ENCODE data around the gene NAXD.
A peak's percentile ranks its signal among the peaks of the same experiment; 100 is the strongest.
"Not testable (repeated sequence)": the region's sequence is repeated elsewhere in the genome, so short reads cannot be mapped to it uniquely, and the experiment has no call there.

Gene NAXD

GRCh38 chr13:110582421-110582954 is 32.9 kb upstream of the NAXD start:
- Mint-ChIP-seq H3K4me1 (ENCODE audit: low read depth) (no peaks in the 10 kb centered on the region), H3K4me3 (no peak overlapping the region), H3K27me3 (peaks cover 12% of the 10 kb centered on the region), H3K9me3 (ENCODE audit: low read depth) (no peaks in the 10 kb centered on the region), H3K27ac (no peak overlapping the region), H3K36me3 (no peaks in the 10 kb centered on the region)

GRCh38 chr13:110583178-110583865 is 32.0 kb upstream of the NAXD start:
- H3K36me3 Mint-ChIP-seq, result no peaks in the 10 kb centered on the region
- H3K4me3 Mint-ChIP-seq, result no peak overlapping the region
- H3K4me1 Mint-ChIP-seq (ENCODE audit: low read depth), result no peaks in the 10 kb centered on the region
- no peaks in the 10 kb centered on the region for H3K9me3 Mint-ChIP-seq (ENCODE audit: low read depth)
- H3K27me3 Mint-ChIP-seq, result peaks cover 10% of the 10 kb centered on the region
- no peak overlapping the region for H3K27ac Mint-ChIP-seq

GRCh38 chr13:110589793-110590390 is 25.5 kb upstream of the NAXD start:
- Mint-ChIP-seq H3K4me1 (ENCODE audit: low read depth) (no peaks in the 10 kb centered on the region), H3K36me3 (no peaks in the 10 kb centered on the region), H3K4me3 (no peak overlapping the region), H3K27me3 (peaks cover 3% of the 10 kb centered on the region), H3K9me3 (ENCODE audit: low read depth) (no peaks in the 10 kb centered on the region), H3K27ac (no peak overlapping the region)

GRCh38 chr13:110590577-110590976 is 24.8 kb upstream of the NAXD start:
- no peaks in the 10 kb centered on the region for H3K9me3 Mint-ChIP-seq (ENCODE audit: low read depth)
- peaks cover 3% of the 10 kb centered on the region for H3K27me3 Mint-ChIP-seq
- no peak overlapping the region for H3K4me3 Mint-ChIP-seq
- H3K27ac Mint-ChIP-seq, result no peak overlapping the region
- H3K36me3 Mint-ChIP-seq, result no peaks in the 10 kb centered on the region
- H3K4me1 Mint-ChIP-seq (ENCODE audit: low read depth), result no peaks in the 10 kb centered on the region

GRCh38 chr13:110592665-110593064 is 22.7 kb upstream of the NAXD start:
- Mint-ChIP-seq H3K36me3 (no peaks in the 10 kb centered on the region), H3K4me3 (no peak overlapping the region), H3K27ac (no peak overlapping the region), H3K9me3 (ENCODE audit: low read depth) (no peaks in the 10 kb centered on the region), H3K4me1 (ENCODE audit: low read depth) (no peaks in the 10 kb centered on the region), H3K27me3 (no peaks in the 10 kb centered on the region)

GRCh38 chr13:110593430-110594130 is 21.8 kb upstream of the NAXD start:
- no peak overlapping the region for H3K27ac Mint-ChIP-seq
- no peak overlapping the region for H3K4me3 Mint-ChIP-seq
- no peaks in the 10 kb centered on the region for H3K4me1 Mint-ChIP-seq (ENCODE audit: low read depth)
- no peaks in the 10 kb centered on the region for H3K9me3 Mint-ChIP-seq (ENCODE audit: low read depth)
- H3K27me3 Mint-ChIP-seq, result no peaks in the 10 kb centered on the region
- H3K36me3 Mint-ChIP-seq, result no peaks in the 10 kb centered on the region

- no peaks in the 10 kb centered on the region for H3K4me1 Mint-ChIP-seq (ENCODE audit: low read depth)
- H3K9me3 Mint-ChIP-seq (ENCODE audit: low read depth), result no peaks in the 10 kb centered on the region
- no peaks in the 10 kb centered on the region for H3K36me3 Mint-ChIP-seq
- H3K27me3 Mint-ChIP-seq, result peaks cover 1% of the 10 kb centered on the region
- no peak overlapping the region for H3K27ac Mint-ChIP-seq
- H3K4me3 Mint-ChIP-seq, result no peak overlapping the region
Measured at GRCh38 chr13:110597041-110597689, 18.2 kb upstream of the NAXD start.

- Mint-ChIP-seq H3K36me3 (no peaks in the 10 kb centered on the region), H3K4me1 (ENCODE audit: low read depth) (no peaks in the 10 kb centered on the region), H3K4me3 (no peak overlapping the region), H3K27ac (no peak overlapping the region), H3K27me3 (peaks cover 7% of the 10 kb centered on the region), H3K9me3 (ENCODE audit: low read depth) (no peaks in the 10 kb centered on the region)
Measured at GRCh38 chr13:110600261-110600819, 15.0 kb upstream of the NAXD start.

- Mint-ChIP-seq H3K4me3 (no peak overlapping the region), H3K36me3 (no peaks in the 10 kb centered on the region), H3K27me3 (peaks cover 7% of the 10 kb centered on the region), H3K4me1 (ENCODE audit: low read depth) (no peaks in the 10 kb centered on the region), H3K27ac (no peak overlapping the region), H3K9me3 (ENCODE audit: low read depth) (no peaks in the 10 kb centered on the region)
Measured at GRCh38 chr13:110600980-110601379, 14.4 kb upstream of the NAXD start.

GRCh38 chr13:110605132-110605531 is 10.2 kb upstream of the NAXD start:
- H3K27ac Mint-ChIP-seq, result no peak overlapping the region
- H3K4me3 Mint-ChIP-seq, result no peak overlapping the region
- H3K27me3 Mint-ChIP-seq, result peaks cover 7% of the 10 kb centered on the region
- H3K4me1 Mint-ChIP-seq (ENCODE audit: low read depth), result no peaks in the 10 kb centered on the region
- H3K9me3 Mint-ChIP-seq (ENCODE audit: low read depth), result no peaks in the 10 kb centered on the region
- no peaks in the 10 kb centered on the region for H3K36me3 Mint-ChIP-seq

GRCh38 chr13:110606281-110606680 is 9.1 kb upstream of the NAXD start:
- H3K27me3 Mint-ChIP-seq; H3K4me3 Mint-ChIP-seq; H3K4me1 Mint-ChIP-seq (ENCODE audit: low read depth); H3K27ac Mint-ChIP-seq; H3K9me3 Mint-ChIP-seq (ENCODE audit: low read depth); H3K36me3 Mint-ChIP-seq: not testable (repeated sequence)

GRCh38 chr13:110607675-110608224 is 7.6 kb upstream of the NAXD start:
- Mint-ChIP-seq H3K27me3 (peaks cover 6% of the 10 kb centered on the region), H3K9me3 (ENCODE audit: low read depth) (no peaks in the 10 kb centered on the region), H3K4me3 (no peak overlapping the region), H3K4me1 (ENCODE audit: low read depth) (no peaks in the 10 kb centered on the region), H3K36me3 (no peaks in the 10 kb centered on the region), H3K27ac (no peak overlapping the region)

GRCh38 chr13:110610955-110611595 is 4.3 kb upstream of the NAXD start:
- Mint-ChIP-seq H3K4me3 (no peak overlapping the region), H3K36me3 (peaks cover 4% of the 10 kb centered on the region), H3K27me3 (peaks cover 2% of the 10 kb centered on the region), H3K27ac (no peak overlapping the region), H3K4me1 (ENCODE audit: low read depth) (peaks cover 5% of the 10 kb centered on the region), H3K9me3 (ENCODE audit: low read depth) (no peaks in the 10 kb centered on the region)

- Mint-ChIP-seq H3K27me3 (peaks cover 2% of the 10 kb centered on the region), H3K4me1 (ENCODE audit: low read depth) (peaks cover 32% of the 10 kb centered on the region), H3K4me3 (peak overlapping the region; percentile 95), H3K27ac (peak overlapping the region; percentile 97), H3K36me3 (peaks cover 4% of the 10 kb centered on the region), H3K9me3 (ENCODE audit: low read depth) (no peaks in the 10 kb centered on the region)
Measured at GRCh38 chr13:110615005-110615321, 382 bp upstream of the NAXD start.
